HPDE6-E6E7 (cell line): ENCODE results near the gene ZBTB17.
"Not testable (repeated sequence)": the region's sequence is repeated elsewhere in the genome, so short reads cannot be mapped to it uniquely, and the experiment has no call there.

Experiments used
- DNase-seq: peaks from one replicate; pipeline ENCODE4 v3.0.0; 2011; ENCODE audit warnings: missing footprints; ENCODE audit errors: extremely low spot score

ZBTB17 gene

DNA sequence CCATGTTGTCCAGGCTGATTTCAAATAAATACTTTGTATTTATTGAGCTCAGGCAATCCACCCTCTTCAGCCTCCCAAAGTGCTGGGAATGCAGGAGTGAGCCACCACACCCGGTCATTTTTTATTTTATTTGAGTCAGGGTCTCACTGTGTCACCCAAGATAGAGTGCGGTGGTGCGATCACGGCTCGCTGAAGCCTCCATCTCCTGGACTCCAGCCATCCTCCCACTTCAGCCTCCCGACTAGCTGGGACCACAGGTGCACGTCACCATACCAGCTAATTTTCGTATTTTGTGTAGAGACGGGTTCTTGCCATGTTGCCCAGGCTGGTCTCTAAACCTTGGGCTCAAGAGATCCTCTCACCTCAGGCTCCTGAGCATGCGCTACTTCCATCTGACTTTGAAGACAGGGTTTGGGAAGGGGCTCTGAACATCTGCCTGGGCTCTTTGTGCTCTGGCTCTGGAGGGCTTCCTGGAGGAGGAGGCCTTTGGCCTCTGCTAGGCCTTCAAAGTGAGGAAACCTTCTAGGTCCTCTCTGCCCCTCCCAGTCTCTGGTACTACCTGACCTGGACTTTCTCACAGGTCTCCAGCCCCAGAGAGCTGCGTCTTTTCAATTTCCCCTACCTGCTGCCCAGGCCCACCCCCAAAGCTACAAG lies 36.2 kb upstream of the ZBTB17 start:
- no peak for DNase-seq

DNA sequence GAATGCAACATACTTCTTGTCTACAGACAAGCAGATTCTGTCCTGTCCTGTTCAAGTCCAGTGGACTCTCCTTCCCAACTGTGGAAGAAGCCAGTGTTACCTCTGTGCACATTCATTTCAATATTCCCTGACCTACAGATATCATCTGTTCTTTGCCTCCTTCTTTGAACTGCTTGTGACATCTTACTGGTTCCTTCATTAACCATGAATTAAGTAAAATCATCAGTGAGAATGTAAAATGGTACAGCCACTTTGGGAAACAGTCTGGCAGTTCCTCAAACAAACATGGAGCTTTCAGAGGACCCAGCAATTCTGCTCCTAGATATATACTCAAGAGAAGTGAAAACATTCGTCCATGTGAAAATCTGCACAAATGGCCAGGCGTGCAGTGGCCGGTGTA lies 34.9 kb upstream of the ZBTB17 start:
- DNase-seq = no peak

DNA sequence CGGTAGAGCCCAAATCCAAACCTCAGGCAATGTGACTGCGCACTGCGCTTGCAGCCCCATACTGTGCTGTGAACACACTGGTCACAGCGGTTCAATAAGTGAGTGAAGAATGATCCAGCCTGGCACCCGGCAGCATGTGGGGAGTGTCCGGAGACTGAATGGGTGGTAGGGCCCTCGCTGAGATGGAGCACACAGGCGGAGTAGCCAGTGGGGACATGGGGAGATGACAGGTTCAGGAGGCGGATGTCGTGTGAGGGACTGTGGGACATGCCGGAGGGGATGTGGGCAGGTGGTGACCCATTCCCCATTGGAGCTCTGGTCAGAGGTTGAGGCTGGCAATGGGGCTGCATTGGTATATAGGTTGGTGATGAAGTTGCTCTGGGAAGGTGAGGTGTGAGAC lies 33.8 kb upstream of the ZBTB17 start:
- DNase-seq = no peak

DNA sequence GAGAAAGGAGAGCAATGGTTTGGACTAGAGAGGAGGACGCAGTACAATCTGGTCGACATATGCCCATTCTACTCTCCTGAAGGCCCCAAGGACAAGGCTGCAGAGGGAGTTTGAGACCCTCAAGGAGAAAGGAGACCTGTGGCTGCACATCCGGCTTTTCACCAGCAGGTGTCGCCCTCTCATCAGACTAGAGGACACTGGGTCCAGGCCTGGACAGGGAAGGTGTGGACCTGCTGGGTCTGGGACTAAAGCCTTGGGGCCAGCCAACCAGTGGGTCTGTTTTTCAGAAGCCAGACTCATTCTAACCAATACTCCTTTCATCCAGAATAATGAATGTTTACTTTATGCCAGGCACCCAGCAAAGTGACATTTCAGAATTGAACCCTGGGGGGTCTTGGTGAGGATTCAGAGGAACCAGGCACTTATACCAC lies 33.1 kb upstream of the ZBTB17 start:
- DNase-seq = peak; percentile 65

DNA sequence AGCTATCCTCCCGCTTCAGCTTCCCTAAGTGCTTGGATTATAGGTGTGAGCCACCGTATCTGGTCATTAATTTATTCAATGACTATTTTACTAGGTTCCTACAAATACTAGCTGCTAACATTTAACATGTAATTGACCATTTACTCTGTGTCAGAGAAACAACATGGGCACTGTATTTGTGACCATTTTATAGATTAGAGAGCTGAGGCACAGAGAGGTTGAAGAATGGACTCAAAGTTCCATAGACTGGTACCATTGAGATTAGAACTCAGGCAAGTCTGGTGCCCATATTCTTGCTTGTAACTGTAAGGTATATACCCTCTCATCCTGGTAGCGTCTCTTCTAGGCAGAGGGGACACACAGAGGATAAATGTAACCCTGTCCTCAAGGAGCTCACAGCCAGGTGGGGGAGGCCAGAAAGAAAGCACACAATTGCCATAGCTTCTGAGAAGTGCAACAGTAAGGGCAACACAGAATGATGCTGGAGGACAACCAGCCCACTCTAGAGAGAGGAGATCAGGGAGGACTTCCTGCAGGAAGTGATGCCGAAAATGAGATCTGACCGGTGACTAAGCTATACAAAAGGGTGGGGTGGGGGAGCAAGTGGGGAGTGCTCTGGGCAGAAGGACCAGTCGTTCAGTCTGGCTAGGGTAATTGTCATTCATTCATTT lies 31.9 kb upstream of the ZBTB17 start:
- DNase-seq = no peak

DNA sequence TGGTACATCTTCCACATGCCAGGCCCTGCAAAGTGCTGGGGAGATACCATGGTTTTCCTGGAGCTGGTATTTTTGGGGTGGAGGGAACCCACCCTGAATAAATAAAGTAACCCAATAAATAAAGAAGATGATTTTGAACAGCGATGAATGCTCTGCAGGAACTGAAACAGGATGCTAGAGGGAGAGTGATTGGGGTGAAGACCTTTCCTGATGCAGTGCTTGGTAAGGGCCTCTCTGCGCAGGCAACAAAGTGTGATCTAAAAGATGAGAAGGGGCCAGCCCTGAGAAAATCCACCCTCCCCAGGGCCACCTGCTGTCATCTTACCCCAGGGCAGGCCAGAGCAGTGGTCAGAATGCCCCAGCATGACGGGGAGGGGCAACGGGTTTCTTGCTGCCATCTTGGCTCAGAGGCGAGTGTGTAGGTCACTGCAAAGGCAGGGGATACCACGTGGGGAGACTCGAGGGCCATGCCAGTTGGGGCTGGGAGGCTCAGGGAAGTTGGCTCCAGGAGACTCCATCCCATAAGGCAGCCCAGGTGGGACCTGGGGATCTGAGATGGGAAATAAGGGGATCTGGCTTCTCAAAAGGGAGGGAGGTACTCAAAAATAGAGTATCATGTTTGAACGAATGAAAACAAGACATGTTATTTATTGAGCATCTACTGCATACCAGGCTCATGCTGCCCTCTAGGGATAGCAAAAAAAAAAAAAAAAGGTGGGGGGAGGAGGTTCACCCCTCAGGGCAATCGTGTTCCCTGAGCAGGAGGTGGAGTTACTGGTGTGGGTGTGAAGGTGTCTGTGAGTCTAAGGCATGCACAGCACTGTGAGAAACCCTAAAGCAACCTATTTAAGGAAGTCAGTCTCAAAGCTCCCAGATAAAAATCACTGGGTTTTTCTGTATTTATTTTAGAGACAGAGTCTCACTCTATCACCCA lies 30.9 kb upstream of the ZBTB17 start:
- DNase-seq = peak; percentile 83

DNA sequence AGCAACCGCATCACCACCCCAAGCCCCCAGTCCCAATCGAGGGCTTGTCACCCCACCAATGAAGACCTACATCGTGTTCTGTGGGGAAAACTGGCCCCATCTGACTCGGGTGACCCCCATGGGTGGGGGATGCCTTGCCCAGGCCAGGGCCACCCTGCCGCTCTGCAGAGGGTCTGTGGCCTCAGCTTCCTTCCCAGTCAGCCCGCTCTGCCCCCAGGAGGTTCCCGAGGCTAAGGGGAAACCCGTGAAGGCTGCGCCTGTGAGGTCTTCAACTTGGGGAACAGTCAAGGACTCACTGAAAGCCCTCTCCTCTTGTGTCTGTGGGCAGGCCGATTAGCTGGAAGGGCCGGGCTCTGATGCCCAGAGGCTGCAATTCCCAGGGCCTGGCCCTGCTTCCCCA lies 30.1 kb upstream of the ZBTB17 start:
- no peak for DNase-seq

DNA sequence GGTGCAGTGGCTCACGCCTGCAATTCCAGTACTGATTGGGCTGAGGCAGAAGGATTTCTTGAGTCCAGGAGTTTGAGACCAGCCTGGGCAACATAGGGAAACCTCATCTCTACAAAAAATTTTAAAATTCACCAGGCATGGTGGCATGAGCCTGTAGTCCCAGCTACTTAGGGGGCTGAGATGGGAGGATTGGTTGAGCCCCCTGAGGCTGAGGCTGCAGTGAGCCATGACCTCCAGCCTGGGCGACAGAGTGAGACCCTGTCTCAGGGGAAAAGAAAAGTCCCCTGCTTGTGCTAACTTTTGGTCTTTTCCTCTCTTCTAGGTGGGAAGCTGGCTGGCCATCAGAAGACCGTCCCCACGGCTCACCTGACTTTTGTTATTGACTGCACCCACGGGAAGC lies 29.7 kb upstream of the ZBTB17 start:
- DNase-seq = no peak

DNA sequence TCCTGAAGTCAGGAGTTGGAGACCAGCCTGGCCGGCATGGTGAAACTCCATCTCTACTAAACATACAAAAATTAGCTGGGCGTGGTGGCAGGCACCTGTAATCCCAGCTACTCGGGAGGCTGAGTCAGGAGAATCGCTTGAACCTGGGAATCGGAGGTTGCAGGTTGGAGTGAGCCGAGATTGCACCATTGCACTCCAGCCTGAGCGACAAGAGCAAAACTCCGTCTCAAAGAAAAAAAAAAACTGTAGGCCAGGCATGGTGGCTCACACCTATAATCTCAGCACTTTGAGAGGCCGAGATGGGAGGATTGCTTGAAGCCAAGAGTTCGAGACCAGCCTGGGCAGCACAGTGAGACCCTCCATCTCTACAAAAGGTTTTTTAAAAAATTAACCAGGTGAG lies 25.4 kb upstream of the ZBTB17 start:
- not testable (repeated sequence) for DNase-seq

DNA sequence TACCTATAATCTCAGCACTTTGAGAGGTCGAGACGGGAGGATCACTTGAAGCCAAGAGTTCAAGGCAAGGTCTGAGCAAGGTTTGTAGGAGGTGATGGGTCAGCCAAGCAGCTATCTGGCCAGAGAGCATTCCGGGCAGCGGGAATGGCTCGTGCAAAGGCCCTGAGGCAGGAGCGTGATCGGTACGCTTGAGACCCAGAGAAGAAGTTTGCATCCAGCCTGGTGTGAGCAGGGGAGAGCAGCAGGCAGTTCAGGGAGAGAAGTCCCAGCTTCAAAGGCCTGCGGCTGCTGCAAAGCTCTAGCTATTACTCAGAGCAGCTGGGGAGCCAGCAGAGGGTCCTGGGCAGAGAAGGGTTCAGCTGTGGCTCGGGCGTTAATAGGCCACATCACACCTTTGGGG lies 23.0 kb upstream of the ZBTB17 start:
- DNase-seq = no peak

DNA sequence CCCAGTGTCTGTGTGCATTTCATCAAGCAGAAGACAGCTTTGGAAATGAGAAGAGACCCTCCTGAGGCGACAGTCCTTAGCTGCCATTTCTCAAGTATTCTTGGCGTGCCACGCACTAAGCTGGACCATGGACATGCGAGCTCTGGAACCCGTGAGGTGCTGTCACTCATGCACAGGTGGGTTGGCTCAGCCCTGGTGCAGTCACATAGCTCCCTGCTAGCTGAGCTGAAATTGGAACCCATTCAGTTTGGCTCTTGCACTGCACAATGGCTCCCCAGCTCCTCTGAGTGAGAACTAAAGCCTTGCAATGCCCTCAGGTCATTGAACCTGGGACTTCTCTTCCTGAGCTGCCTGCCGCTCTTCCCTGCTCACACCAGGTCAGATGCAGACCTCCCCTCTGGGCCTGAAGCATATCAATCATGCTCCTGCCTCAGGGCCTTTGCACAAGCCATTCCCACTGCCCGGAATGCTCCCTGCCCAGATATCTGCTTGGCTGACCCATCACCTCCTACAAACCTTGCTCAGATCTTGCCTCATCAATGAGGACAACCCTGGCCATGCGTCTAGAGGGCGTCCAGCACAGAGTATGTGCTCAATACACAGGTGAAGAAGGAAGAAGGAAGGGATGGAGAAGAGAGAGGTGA lies 21.9 kb upstream of the ZBTB17 start:
- no peak for DNase-seq

DNA sequence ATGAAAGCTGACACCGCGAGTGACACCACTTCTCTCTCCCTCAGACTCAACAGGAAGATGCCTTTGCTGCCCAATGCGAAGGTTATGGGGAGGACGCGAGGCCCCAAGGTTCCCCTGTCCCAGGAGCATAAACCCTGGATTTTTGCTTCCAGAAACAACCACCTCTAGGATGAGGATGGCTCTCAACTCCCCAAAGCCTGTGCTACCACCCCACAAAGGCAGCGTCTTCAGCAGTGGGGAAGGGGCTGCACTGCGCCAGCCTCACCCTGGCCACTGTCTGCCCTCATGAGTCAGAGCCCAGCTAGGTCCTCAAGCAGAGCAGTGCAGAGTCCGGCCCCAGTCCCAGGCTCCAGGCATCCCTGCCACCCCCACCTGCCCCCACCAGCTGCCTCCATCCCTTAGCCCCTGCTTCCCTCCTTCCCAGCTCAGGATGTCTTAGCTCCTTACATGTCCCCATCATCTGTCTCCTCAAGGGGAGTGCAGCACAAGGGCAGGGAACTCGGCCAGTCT lies 21.2 kb upstream of the ZBTB17 start:
- DNase-seq = no peak

DNA sequence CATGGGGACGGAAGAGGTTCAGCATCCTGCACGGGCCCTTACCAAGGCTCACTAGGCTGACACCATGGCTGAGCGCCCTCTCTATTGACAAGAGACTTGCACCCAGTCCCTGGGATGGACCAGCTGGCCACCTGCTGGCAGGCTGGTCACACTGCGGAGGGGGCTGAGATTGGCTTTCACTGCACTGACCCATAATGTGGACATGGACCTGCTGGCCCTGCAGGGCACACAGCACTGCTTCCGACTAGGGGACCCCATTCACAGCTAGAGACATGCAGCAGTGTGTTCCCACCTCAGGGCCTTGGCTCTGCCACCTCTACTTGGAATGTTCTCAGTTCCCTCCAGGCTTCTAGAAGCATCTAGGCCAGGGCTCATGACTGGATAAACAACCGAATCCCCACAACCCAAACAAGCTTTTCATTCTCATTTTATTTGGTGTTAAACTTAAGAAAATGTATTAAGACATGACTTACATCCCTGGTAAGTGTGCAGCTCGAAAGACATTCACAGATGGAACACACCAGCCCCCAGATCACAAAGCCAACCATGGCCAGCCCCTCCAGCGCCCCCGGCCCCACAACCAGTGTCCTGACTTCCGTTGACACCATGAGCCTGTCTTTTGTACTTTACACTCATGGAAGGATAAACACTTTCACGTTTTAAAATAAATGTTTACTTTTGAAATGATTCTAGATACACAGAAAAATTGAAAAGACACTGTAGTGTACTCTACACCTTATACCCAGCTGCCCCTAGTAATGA lies 18.9 kb upstream of the ZBTB17 start:
- peak; percentile 51 for DNase-seq

DNA sequence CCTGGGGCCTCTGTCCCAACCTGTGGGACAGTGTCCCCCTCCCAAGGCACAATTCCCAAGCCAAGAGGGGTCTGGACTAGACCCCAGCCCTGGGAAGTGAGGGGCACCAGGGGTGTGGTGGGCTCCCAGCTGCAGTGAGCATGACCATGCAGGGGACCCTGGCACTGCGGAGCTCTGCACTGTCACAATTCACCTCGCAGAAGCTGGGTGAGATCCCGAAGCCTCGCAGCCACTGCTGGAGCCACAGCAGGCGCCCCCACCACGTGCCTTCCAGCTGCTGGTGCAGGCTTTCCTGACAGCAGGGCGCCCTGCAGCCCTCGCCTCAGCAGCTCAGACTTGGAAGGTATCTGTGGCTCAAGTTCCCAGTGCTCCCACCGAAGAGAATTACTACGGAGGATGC lies 18.2 kb upstream of the ZBTB17 start:
- no peak for DNase-seq

DNA sequence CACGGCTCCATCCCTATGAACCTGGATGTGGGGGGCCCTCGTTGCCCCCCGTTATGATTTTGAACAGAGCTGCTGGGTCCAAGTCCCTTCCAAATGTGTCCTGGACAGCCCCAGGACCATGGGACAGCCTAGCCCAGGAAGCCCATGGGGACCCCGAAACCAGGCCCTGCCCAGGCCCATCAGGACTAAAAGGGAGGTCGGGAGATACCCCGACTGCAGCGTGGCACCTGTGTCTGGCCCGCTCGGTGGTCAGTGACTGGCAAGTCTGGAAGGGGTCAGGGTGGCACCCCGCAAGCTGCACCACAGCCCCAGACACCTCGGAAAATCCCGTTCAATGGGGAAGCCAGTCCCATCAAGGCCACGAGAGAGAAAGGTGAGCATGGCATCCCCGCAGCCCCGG lies 17.8 kb upstream of the ZBTB17 start:
- DNase-seq = no peak

DNA sequence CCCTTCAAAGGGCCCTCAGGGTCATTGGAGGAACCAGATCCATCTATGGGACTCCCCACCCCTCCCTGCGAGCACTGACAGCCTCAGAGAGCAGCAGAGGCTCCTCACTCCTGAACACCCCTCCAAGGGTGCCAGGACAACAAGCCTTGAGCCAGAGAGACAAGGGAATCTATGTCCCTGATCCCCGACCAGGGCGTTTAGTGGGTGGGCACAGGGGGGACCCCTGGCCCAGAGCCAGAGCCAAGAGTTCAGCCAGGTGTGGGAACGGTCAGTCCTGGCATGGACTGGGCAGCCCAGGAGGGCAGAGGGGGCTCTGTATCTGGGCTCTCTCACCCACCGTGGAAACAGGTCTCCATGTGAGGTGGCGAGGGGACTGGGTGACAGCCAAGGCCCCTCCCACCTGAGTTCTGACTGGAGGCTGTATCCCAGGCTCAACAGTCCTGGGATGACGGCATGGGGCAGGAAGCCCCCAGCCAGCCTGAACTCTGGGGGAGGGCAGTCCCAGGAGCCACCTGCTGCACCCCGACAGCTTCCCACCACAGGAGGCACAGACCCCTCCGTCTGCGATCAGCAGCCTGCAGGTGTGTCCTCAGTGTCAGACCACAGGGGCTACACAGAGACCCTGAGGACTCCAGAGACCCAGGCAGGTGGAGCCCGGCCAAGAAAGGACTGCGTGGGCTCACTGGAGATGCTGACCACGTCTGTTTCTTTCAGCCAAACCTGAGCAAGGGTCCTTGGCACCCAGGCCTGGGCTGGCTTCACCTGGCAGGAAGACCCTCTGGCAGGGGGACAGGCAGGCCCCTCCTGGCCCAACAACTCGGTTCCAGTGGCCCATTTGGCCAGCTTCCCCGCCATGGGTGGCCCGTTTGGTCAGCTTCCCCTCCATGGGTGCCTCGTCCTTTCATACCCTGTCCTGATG lies 16.9 kb upstream of the ZBTB17 start:
- no peak for DNase-seq

DNA sequence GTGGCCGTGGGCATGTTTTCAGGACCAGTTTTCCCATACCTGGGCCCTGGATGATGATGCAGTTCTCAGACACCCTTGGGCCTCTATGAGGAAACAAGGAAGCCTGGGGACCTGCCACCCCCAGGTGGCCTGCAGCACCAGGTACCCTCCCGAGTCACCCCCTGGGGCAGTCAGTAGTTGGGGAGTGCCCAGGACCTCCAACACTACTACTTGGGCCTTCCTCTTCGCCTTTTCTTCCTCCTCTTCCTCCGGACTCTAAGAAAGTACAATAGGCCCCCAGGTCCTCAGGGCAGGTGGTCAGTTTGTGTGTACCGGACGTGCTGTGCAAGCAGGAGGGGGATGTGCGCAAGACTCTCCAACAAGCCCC lies 16.3 kb upstream of the ZBTB17 start:
- DNase-seq = no peak

DNA sequence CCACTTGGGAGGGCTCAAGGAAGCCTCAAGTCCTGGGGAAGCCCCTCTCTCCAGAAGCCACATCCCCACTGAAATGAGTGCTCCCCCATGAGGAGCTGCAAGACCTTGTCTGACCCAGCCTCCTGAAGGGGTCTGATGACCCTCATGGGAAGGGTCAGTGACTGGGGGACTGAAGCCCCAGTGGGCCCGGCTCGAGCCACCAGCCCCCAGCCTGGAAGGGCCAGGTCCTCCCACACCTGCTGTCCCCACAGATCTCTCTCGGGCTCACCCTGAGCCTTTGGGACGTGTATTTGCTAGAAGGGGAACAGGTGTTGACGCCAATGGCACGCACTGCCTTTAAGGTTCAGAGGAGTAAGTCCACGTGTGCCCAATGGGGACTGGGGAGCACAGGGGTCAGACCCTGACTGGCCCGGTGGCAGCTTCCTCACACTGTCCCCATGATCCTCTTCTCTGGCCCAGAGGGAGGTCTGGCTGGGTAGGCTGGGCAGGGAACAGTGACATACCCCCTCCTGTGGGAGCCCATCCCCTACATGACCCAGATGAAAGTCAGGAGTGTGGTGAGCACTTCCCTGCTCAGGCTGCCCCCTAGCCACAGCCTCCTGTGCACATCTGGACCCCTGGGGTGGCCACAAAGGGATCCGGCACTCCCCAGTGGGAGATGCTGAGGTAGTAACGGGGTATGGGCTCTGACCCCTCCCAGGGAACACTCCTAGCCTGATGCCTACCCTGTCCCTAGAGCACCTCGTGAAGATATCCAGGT lies 15.7 kb upstream of the ZBTB17 start:
- DNase-seq = no peak

DNA sequence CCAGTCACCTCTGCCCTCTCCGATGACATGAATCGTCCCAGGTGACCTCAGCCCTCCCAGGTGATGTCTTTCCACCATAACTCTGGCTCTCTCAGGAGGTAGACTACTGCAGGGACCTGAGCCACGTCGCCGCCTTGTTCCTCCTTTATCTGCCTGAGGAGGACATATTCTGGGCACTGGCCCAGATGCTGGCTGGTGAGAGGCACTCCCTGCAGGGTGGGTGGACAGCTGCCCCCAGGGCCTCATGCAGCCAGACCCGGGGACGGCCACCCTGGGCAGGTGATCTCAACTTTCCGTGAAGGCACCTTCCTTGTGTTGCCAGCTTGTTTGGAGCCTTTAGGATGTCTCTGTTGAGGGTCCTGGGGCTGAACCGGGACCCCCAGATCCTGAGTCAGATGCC lies 13.9 kb upstream of the ZBTB17 start:
- no peak for DNase-seq
